GM12891 (cell line): ENCODE measurements around the gene FAN1.

Experiments
- DNase-seq: peaks from one replicate; pipeline ENCODE4 v3.0.0; 2011; ENCODE audit warnings: low spot score; ENCODE audit not compliant: insufficient read length
- FAIRE-seq: peaks from 2 replicates; lab custom pipeline; 2011; peaks lifted over from hg19 to GRCh38; lab: Jason Lieb, UNC
- PAX5 ChIP-seq: IDR thresholded peaks from 2 replicates; pipeline ENCODE4 v1.6.1; 2011; ENCODE audit warnings: low read length, moderate library complexity, mild to moderate bottlenecking; ENCODE audit not compliant: insufficient read depth, severe bottlenecking
- POLR2A ChIP-seq: IDR thresholded peaks from 2 replicates; pipeline ENCODE4 v1.6.1; 2011; ENCODE audit warnings: low read depth, low read length, control low read depth
- POLR2AphosphoS5 ChIP-seq: IDR thresholded peaks from 2 replicates; pipeline ENCODE4 v1.6.1; 2011; ENCODE audit warnings: low read depth, low read length, control low read depth
- POU2F2 ChIP-seq: IDR thresholded peaks from 2 replicates; pipeline ENCODE4 v1.6.1; 2011; ENCODE audit warnings: low read depth, mild to moderate bottlenecking, control low read depth, low read length, moderate library complexity
- SPI1 ChIP-seq: IDR thresholded peaks from 2 replicates; pipeline ENCODE4 v1.6.1; 2011; ENCODE audit warnings: low read depth, low read length, control low read depth
- TAF1 ChIP-seq: IDR thresholded peaks from 2 replicates; pipeline ENCODE4 v1.6.1; 2011; ENCODE audit warnings: low read depth, low read length, control low read depth

Gene FAN1

GRCh38 chr15:30919877-30920550 lies 16.3 kb downstream of the FAN1 start:
- DNase-seq (no peak), FAIRE-seq (peak; percentile 63)
- TF ChIP-seq SPI1 (no peak), POU2F2 (peak; percentile 76; the same call in 1 of the 2 replicates)

GRCh38 chr15:30921106-30921505 lies 17.4 kb downstream of the FAN1 start:
- TF ChIP-seq POLR2A = no peak
- TF ChIP-seq SPI1 = no peak
- no peak for TF ChIP-seq POLR2AphosphoS5
- TF ChIP-seq TAF1 = no peak
- TF ChIP-seq POU2F2 = no peak
- TF ChIP-seq PAX5 = no peak
- FAIRE-seq = no peak
- DNase-seq = no peak

DNA sequence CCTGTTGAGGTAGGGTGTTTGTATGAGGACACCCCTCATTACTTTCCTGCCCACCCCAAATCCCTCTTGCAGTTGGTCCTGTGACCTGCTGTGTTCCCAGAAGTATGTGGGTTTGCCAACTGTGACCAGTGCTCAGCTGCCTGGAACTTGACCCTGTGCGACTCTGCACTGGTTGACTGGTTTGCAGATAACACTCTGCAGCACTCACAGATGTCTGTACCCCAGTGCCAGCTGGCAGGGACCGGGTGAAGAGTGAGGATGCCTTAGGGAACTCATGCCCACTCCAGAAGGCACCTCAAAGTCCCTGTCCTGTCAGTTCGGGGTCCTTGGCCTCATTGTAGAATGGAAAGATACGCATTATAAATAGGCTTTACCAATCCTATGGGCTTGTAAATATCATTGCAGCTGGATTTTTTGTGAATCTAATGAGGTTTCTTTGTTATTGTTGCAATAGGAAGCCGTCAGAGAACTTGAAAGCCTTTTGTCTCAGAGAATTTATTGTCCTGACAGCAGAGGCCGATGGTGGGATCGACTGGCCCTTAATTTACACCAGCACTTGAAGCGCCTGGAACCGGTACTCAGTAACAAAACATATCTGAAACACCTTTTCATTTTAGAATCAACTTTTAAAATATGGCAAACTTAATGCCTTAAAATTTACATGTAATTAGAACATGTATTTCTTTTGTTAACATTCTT lies 18.2 kb downstream of the FAN1 start:
- no peak for TF ChIP-seq SPI1
- TF ChIP-seq POLR2A = no peak
- TF ChIP-seq POU2F2 = no peak
- no peak for TF ChIP-seq POLR2AphosphoS5
- no peak for TF ChIP-seq PAX5
- TF ChIP-seq TAF1 = no peak
- FAIRE-seq = peak; percentile 5
- no peak for DNase-seq

- FAIRE-seq (no peak), DNase-seq (no peak)
- no peak for TF ChIP-seq TAF1
- no peak for TF ChIP-seq PAX5
- TF ChIP-seq POU2F2 = no peak
- TF ChIP-seq POLR2A = no peak
- no peak for TF ChIP-seq POLR2AphosphoS5
- no peak for TF ChIP-seq SPI1
Measured at GRCh38 chr15:30922480-30923311, 19.0 kb downstream of the FAN1 start.

DNA sequence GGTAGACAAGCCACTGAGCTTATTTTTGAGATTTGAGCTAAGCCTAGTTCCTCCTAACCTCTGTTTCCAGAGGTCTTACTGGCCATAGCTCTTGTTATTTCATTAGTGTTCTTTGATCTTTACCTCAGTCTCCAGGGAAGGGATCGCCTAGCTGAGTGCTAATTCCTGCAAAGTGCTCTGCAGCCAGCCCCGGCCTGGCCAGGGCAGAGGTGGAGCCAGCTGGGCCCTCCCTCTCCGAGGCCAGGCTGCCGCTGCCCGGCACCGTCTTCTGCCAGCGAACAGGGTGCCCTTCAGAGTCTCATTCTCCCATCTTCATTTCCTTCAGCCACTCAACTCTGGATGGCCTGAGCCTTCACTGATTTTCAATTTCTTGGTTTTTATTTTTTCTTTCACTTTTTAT lies 19.7 kb downstream of the FAN1 start:
- DNase-seq (no peak), FAIRE-seq (no peak)
- no peak for TF ChIP-seq POU2F2
- no peak for TF ChIP-seq PAX5
- TF ChIP-seq TAF1 = no peak
- no peak for TF ChIP-seq POLR2AphosphoS5
- no peak for TF ChIP-seq POLR2A
- TF ChIP-seq SPI1 = no peak

GRCh38 chr15:30924353-30924752 lies 20.6 kb downstream of the FAN1 start:
- TF ChIP-seq POLR2A (no peak), POLR2AphosphoS5 (no peak), PAX5 (no peak), SPI1 (no peak), POU2F2 (no peak), TAF1 (no peak)
- FAIRE-seq (no peak), DNase-seq (no peak)

- no peak for FAIRE-seq
- DNase-seq = no peak
- TF ChIP-seq POLR2AphosphoS5 (no peak), PAX5 (no peak), SPI1 (no peak), POU2F2 (no peak), TAF1 (no peak), POLR2A (no peak)
Measured at GRCh38 chr15:30925686-30926085, 22.0 kb downstream of the FAN1 start.

DNA sequence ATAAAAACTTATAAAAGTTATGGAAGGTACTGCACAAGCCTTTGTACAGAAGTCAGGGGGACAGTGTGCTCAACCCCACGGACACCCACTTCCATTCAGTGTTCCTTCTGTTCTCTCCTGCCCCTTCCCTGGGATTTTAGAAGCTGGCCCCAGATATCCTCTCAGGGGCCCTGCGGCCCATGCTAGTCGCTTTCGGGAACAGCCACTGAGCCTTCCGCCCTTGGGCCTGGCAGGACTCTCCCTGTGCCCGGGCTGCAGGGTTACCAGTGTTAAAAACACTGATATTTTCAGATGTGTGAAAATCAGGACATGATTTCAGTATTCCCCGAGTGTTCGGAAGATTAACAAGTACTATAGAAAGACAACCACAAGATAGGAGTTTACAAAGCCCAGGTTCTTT lies 22.4 kb downstream of the FAN1 start:
- TF ChIP-seq SPI1 = no peak
- TF ChIP-seq POLR2AphosphoS5 = no peak

DNA sequence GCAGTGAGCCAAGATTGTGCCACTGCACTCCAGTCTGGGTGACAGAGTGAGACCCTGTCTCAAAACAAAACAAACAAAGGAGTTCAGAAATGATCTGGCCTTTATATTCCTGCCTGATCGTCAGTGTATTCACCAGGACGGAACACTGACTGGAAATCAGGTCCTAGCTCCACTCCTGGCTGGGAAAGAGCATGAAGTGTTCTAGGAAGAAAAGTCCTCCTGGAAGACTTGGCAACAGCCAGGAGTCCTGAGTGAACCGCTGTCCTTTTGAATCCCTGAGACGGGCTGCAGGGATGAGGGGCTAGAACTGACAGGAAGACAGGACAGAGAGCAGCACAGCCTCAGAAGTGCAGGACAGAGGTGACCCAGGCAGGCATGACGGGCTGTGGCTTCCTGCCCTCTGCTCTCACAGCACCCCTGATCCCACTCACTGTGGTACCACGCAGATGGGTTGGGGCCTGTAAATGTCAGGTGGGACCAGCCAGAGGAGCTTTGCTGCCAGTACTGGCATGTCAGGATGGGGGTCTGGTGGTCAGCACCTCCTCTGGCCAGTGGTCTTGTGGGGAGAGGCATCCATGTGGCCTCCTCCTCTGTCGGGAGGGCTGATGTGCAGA lies 23.5 kb downstream of the FAN1 start:
- no peak for DNase-seq
- TF ChIP-seq POLR2AphosphoS5 (peak; percentile 37; the same call in 1 of the 2 replicates), PAX5 (no peak)
- FAIRE-seq = no peak

More for the DNA sequence above, 22.4 kb downstream of the FAN1 start:
- FAIRE-seq = no peak
- DNase-seq = no peak
